A549 (cell line): ENCODE data around the gene CELF3.

ENCODE experiments used
- CHD2 ChIP-seq: fragments of 150-350 bp; IDR thresholded peaks from 2 replicates; pipeline ENCODE4 v1.6.1; 2014; ENCODE audit warnings: low read length; ENCODE audit not compliant: partially characterized antibody
- CTCF ChIP-seq: fragments of >200 bp; sonication (Bioruptor Twin); formaldehyde crosslinking; IDR thresholded peaks from 3 replicates; pipeline ENCODE4 v1.5.1; 2016
- EP300 ChIP-seq, 2 experiments: fragments of >200 bp; sonication (Bioruptor Twin); formaldehyde crosslinking; IDR thresholded peaks; 2 replicates in 1 of 2; 3 replicates in 1 of 2; pipeline ENCODE4 v1.6.1; 2016 to 2017
- MYC ChIP-seq: IDR thresholded peaks from 2 replicates; pipeline ENCODE4 v1.6.1; 2012; ENCODE audit warnings: mild to moderate bottlenecking, inconsistent platforms, low read length, improper control_type of control experiment, borderline replicate concordance
- NR3C1 ChIP-seq: fragments of >200 bp; sonication (Bioruptor Twin); formaldehyde crosslinking; IDR thresholded peaks from 3 replicates; pipeline ENCODE4 v1.6.1; 2017
- USF2 ChIP-seq: fragments of 450-650 bp; IDR thresholded peaks from 2 replicates; pipeline ENCODE4 v1.6.1; 2014; ENCODE audit warnings: antibody characterized with exemption
- ZFP36 ChIP-seq: fragments of 450-650 bp; IDR thresholded peaks from 2 replicates; pipeline ENCODE4 v1.6.1; 2014; ENCODE audit warnings: borderline replicate concordance; ENCODE audit not compliant: partially characterized antibody

GRCh38 chr1:151713874-151714273 lies 2.7 kb downstream of the CELF3 start:
- TF ChIP-seq MYC = no peak
- TF ChIP-seq ZFP36 = no peak
- TF ChIP-seq USF2 = no peak
- no peak for TF ChIP-seq NR3C1
- TF ChIP-seq CTCF = no peak
- TF ChIP-seq CHD2 = no peak
- TF ChIP-seq EP300 (IDR thresholded peaks at IDR 0.05) = no peak
